Suprapubic skin (tissue), 4 donors: ENCODE data around the gene OXER1. TPM values are rescaled to one million over a fixed set of nuclear protein-coding genes. Genes with fewer than 3 reads are reported as not detected.

Experiments used
- DNase-seq, 2 donors: peaks; one replicate each; pipeline ENCODE4 v3.0.0-alpha.2; 2019; ENCODE audit warnings: low spot score in 2 of 2
- H3K27ac ChIP-seq: fragments of 200-600 bp; sonication (generic); one replicate; pipeline ENCODE4 v1.5.1; 2019
- H3K27me3 ChIP-seq: fragments of 200-600 bp; sonication (generic); one replicate; pipeline ENCODE4 v1.5.1; 2019
- H3K36me3 ChIP-seq: fragments of 200-600 bp; sonication (generic); one replicate; pipeline ENCODE4 v1.5.1; 2019
- H3K4me1 ChIP-seq: fragments of 200-600 bp; sonication (generic); one replicate; pipeline ENCODE4 v1.5.1; 2019
- H3K4me3 ChIP-seq: fragments of 200-600 bp; sonication (generic); one replicate; pipeline ENCODE4 v1.5.1; 2019; ENCODE audit warnings: mild to moderate bottlenecking
- H3K9me3 ChIP-seq: fragments of 200-600 bp; sonication (generic); one replicate; pipeline ENCODE4 v1.5.1; 2019
- EP300 ChIP-seq: sonication (generic); formaldehyde crosslinking; IDR thresholded peaks from one replicate; pipeline ENCODE4 v1.6.1; 2017; ENCODE audit warnings: antibody characterized with exemption
- POLR2A ChIP-seq, 2 donors: fragments of 450-650 bp; IDR thresholded peaks; one replicate each; pipeline ENCODE4 v1.6.1; 2017; ENCODE audit warnings: antibody characterized with exemption in 2 of 2, mild to moderate bottlenecking in 2 of 2, moderate library complexity in 2 of 2
- POLR2AphosphoS5 ChIP-seq, 3 donors: sonication (generic); formaldehyde crosslinking; IDR thresholded peaks; one replicate each; pipeline ENCODE4 v1.6.1; 2017; ENCODE audit warnings: antibody characterized with exemption in 3 of 3
- WGBS: methylation state at CpG from one replicate; pipeline ENCODE4 v1.1.5; 2018; 5-methylcytosine and 5-hydroxymethylcytosine counted together
- total RNA-seq, 4 donors: library from RNA; depleted of rRNA; stranded (reverse); fragments of >200 nt; gene quantifications; one replicate each; pipeline ENCODE4 v1.1.0, GENCODE V29; 2016
- TF ChIP-seq, protein P1 (sequence below), 2 donors: fragments of 200-600 bp in 1 of 2; fragments of 450-650 bp in 1 of 2; sonication (generic) in 1 of 2; IDR thresholded peaks; one replicate each; pipeline ENCODE4 v1.5.1; 2016 to 2019; ENCODE audit warnings: antibody characterized with exemption in 2 of 2, mild to moderate bottlenecking in 1 of 2, moderate library complexity in 1 of 2

OXER1 gene
- total RNA-seq, 4 donors from 2014 or later: 0.76 to 3.9 (median 2.1) TPM

- no peaks in the 10 kb centered on the region for H3K9me3 ChIP-seq
- no peak overlapping the region for H3K4me3 ChIP-seq
- no peak overlapping the region for H3K27ac ChIP-seq
- no peaks in the 10 kb centered on the region for H3K27me3 ChIP-seq
- no peak for DNase-seq
- no peak for TF ChIP-seq POLR2A (IDR thresholded peaks at IDR 0.05)
- TF ChIP-seq, protein P1, sequence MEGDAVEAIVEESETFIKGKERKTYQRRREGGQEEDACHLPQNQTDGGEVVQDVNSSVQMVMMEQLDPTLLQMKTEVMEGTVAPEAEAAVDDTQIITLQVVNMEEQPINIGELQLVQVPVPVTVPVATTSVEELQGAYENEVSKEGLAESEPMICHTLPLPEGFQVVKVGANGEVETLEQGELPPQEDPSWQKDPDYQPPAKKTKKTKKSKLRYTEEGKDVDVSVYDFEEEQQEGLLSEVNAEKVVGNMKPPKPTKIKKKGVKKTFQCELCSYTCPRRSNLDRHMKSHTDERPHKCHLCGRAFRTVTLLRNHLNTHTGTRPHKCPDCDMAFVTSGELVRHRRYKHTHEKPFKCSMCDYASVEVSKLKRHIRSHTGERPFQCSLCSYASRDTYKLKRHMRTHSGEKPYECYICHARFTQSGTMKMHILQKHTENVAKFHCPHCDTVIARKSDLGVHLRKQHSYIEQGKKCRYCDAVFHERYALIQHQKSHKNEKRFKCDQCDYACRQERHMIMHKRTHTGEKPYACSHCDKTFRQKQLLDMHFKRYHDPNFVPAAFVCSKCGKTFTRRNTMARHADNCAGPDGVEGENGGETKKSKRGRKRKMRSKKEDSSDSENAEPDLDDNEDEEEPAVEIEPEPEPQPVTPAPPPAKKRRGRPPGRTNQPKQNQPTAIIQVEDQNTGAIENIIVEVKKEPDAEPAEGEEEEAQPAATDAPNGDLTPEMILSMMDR (IDR thresholded peaks at IDR 0.05): no peak
- no peak for TF ChIP-seq EP300
- TF ChIP-seq POLR2AphosphoS5 (IDR thresholded peaks at IDR 0.05): no peak
- H3K36me3 ChIP-seq: no peaks in the 10 kb centered on the region
- H3K4me1 ChIP-seq: peaks cover 7% of the 10 kb centered on the region
Measured at GRCh38 chr2:42723465-42723864, 40.5 kb downstream of the OXER1 start.

DNA sequence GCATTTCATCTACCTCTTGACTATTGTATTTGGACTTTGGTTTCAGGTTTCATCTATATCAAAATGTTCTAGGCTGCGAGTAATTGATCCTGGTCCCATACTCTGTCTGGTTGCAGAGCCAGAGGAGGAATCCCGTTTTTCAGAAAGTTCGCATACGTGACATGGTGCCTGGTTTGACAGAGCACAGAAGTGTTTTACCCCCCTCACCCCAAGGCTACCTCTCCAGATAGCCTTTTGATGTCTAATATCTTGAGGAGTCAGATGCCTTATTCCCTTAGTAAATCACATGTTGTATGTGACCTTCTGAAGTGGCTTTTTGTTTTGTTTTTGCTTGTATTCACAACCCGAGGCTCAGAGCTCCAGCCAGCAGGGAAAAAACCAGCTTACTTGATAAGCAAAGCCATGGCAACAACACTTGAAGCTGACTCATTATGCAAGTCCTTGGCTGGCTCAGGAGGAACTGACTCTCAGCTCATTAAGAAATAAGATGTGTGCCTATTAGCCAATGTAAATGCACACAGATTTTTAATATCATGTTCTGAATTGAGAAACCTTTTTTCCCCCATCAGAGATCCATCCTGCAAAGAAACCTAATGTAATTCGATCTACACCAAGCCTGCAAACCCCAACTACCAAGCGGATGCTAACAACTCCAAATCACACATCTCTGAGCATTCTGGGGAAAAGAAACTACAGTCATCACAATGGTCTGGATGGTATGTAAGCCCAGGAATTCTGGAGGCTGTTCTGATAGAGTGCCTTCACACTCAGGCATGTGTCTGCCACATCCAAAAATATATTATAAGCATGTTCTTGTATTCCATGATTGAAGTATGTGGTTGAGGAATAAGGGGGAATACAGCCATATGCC is 41.4 kb downstream of the OXER1 start:
- Histone ChIP-seq H3K4me3 (no peak overlapping the region), H3K9me3 (no peaks in the 10 kb centered on the region), H3K27ac (no peak overlapping the region), H3K4me1 (peaks cover 7% of the 10 kb centered on the region), H3K36me3 (no peaks in the 10 kb centered on the region), H3K27me3 (no peaks in the 10 kb centered on the region)
- no peak for DNase-seq
- TF ChIP-seq, protein P1 (IDR thresholded peaks at IDR 0.05): no peak
- TF ChIP-seq POLR2A (IDR thresholded peaks at IDR 0.05) (no peak), EP300 (no peak), POLR2AphosphoS5 (IDR thresholded peaks at IDR 0.05) (no peak)
- WGBS: 40% methylated on average over 7 of the region's 7 CpGs

GRCh38 chr2:42721898-42722297 is 42.0 kb downstream of the OXER1 start:
- no peak overlapping the region for H3K27ac ChIP-seq
- TF ChIP-seq POLR2AphosphoS5 (IDR thresholded peaks at IDR 0.05) (no peak), EP300 (no peak), POLR2A (IDR thresholded peaks at IDR 0.05) (no peak)
- 69% methylated on average over 2 of the region's 2 CpGs for WGBS
- H3K27me3 ChIP-seq: no peaks in the 10 kb centered on the region
- peaks cover 7% of the 10 kb centered on the region for H3K4me1 ChIP-seq
- no peaks in the 10 kb centered on the region for H3K9me3 ChIP-seq
- H3K36me3 ChIP-seq: no peaks in the 10 kb centered on the region
- DNase-seq: no peak
- no peak overlapping the region for H3K4me3 ChIP-seq

DNA sequence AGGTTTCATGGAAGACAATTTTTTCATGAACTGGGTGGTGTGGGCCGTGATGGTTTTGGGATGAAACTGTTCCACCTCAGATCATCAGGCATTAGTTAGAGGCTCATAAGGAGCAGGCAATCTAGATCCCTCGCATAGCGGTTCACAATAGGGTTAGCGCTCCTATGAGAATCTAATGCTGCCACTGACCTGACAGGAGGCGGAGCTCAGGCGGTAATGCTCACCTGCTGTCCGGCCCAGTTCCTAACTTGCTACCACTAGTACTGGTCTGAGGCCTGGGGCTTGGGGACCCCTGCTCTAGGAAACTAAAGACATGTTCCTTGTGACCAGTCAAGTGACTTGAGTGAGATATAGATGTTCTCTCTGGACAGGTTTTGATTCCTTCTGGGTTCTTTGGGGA is 49.2 kb downstream of the OXER1 start:
- no peak for DNase-seq
- Histone ChIP-seq H3K4me3 (no peak overlapping the region), H3K27me3 (no peaks in the 10 kb centered on the region), H3K4me1 (no peaks in the 10 kb centered on the region), H3K27ac (no peak overlapping the region), H3K36me3 (peaks cover 3% of the 10 kb centered on the region), H3K9me3 (no peaks in the 10 kb centered on the region)
- 96% methylated on average over 7 of the region's 7 CpGs for WGBS
- TF ChIP-seq, protein P1 (IDR thresholded peaks at IDR 0.05): no peak
- no peak for TF ChIP-seq POLR2AphosphoS5 (IDR thresholded peaks at IDR 0.05)
- no peak for TF ChIP-seq POLR2A (IDR thresholded peaks at IDR 0.05)
- no peak for TF ChIP-seq EP300

- Histone ChIP-seq H3K4me1 (no peaks in the 10 kb centered on the region), H3K36me3 (peaks cover 10% of the 10 kb centered on the region), H3K27ac (no peak overlapping the region), H3K27me3 (no peaks in the 10 kb centered on the region), H3K9me3 (no peaks in the 10 kb centered on the region), H3K4me3 (no peak overlapping the region)
- TF ChIP-seq, protein P1 (IDR thresholded peaks at IDR 0.05): no peak
- no peak for TF ChIP-seq POLR2AphosphoS5 (IDR thresholded peaks at IDR 0.05)
- TF ChIP-seq POLR2A (IDR thresholded peaks at IDR 0.05): no peak
- TF ChIP-seq EP300: no peak
- WGBS: 43% methylated on average over 4 of the region's 4 CpGs
- no peak for DNase-seq
Measured at GRCh38 chr2:42713920-42714319, 50.0 kb downstream of the OXER1 start.
